Activated naive CD4-positive, alpha-beta T cell treated with anti-CD3 and anti-CD28 coated beads, Interleukin-2, amount 50 U/mL, for 72 hours (primary cell): ENCODE measurements around the gene NAIF1. TPM values are rescaled to one million over a fixed set of nuclear protein-coding genes. Genes with fewer than 3 reads are reported as not detected.
"Not testable (repeated sequence)": the region's sequence is repeated elsewhere in the genome, so short reads cannot be mapped to it uniquely, and the experiment has no call there.

Source experiments
- ATAC-seq, 2 donors: fragments of 150-1000 bp; cut with Tn5 transposase; 2 replicates each; pipeline ENCODE4 v1.10.0; 2021; ENCODE audit warnings: mild to moderate bottlenecking in 2 of 2, moderate library complexity in 2 of 2
- DNase-seq, 2 donors: peaks; one replicate each; pipeline ENCODE4 v3.0.0; 2021 to 2022; ENCODE audit warnings: low spot score in 2 of 2
- H3K27ac Mint-ChIP-seq, 2 donors: one replicate each; pipeline ENCODE4 v1.8.0; 2022; ENCODE audit warnings: mild to moderate bottlenecking in 2 of 2, mixed read lengths in 2 of 2
- H3K36me3 Mint-ChIP-seq, 2 donors: one replicate each; pipeline ENCODE4 v1.8.0; 2022; ENCODE audit warnings: mixed read lengths in 2 of 2
- H3K9me3 Mint-ChIP-seq, 2 donors: one replicate each; pipeline ENCODE4 v1.8.0; 2022; ENCODE audit warnings: mixed read lengths in 2 of 2
- total RNA-seq, 2 donors: library from RNA; stranded (reverse); gene quantifications; one replicate each; pipeline ENCODE4 v1.2.3, GENCODE V29; 2022

Gene NAIF1
- total RNA-seq = 10 to 100 TPM in 1 of 2 donors, 1 to 10 TPM in 1; 9.8 to 12.7 TPM

- ATAC-seq (peak; percentile 77), DNase-seq (peak; percentile 98)
- Mint-ChIP-seq H3K9me3 (peaks cover 0 to 3% of the 10 kb centered on the region in 2 donors), H3K27ac (peak within 1 kb of the TSS in 1 of 2 donors; percentile 92), H3K36me3 (peaks cover 20 to 28% of the 10 kb centered on the region in 2 donors)
Observed at GRCh38 chr9:128066713-128067644, at the start of gene NAIF1. Gene NAIF1 (minus strand): TSS chr9:128067320. CDS start chr9:128067101, 219 bp downstream.

GRCh38 chr9:128116104-128117083 lies 49.3 kb upstream of the NAIF1 start:
- no peaks in the 10 kb centered on the region for H3K36me3 Mint-ChIP-seq
- peak overlapping the region in 1 of 2 donors; percentile 65 for H3K27ac Mint-ChIP-seq
- ATAC-seq (no peak), DNase-seq (no peak)
- no peaks in the 10 kb centered on the region for H3K9me3 Mint-ChIP-seq

GRCh38 chr9:128115187-128116103 lies 48.3 kb upstream of the NAIF1 start:
- no peak for DNase-seq
- H3K27ac Mint-ChIP-seq = peak overlapping the region in 1 of 2 donors; percentile 65
- no peaks in the 10 kb centered on the region for H3K36me3 Mint-ChIP-seq
- peak in 1 of 2 donors; percentile 30 for ATAC-seq
- no peaks in the 10 kb centered on the region for H3K9me3 Mint-ChIP-seq

- ATAC-seq (no peak), DNase-seq (no peak)
- Mint-ChIP-seq H3K9me3 (no peaks in the 10 kb centered on the region), H3K27ac (no peak overlapping the region), H3K36me3 (no peaks in the 10 kb centered on the region)
Observed at GRCh38 chr9:128114326-128115186, 47.4 kb upstream of the NAIF1 start.

GRCh38 chr9:128113526-128114325 lies 46.6 kb upstream of the NAIF1 start:
- no peak overlapping the region for H3K27ac Mint-ChIP-seq
- DNase-seq (no peak), ATAC-seq (no peak)
- H3K9me3 Mint-ChIP-seq = no peaks in the 10 kb centered on the region
- no peaks in the 10 kb centered on the region for H3K36me3 Mint-ChIP-seq

- H3K9me3 Mint-ChIP-seq, H3K36me3 Mint-ChIP-seq, DNase-seq, ATAC-seq, H3K27ac Mint-ChIP-seq: not testable (repeated sequence)
Observed at GRCh38 chr9:128111726-128112125, 44.6 kb upstream of the NAIF1 start.

GRCh38 chr9:128109050-128109709 lies 42.1 kb upstream of the NAIF1 start:
- Mint-ChIP-seq H3K36me3 (no peaks in the 10 kb centered on the region), H3K27ac (peak overlapping the region in 1 of 2 donors; percentile 18), H3K9me3 (no peaks in the 10 kb centered on the region)
- ATAC-seq = no peak
- no peak for DNase-seq

GRCh38 chr9:128108269-128109049 lies 41.3 kb upstream of the NAIF1 start:
- ATAC-seq = no peak
- peaks cover 0 to 3% of the 10 kb centered on the region in 2 donors for H3K36me3 Mint-ChIP-seq
- DNase-seq = no peak
- peak overlapping the region; percentile 2 to 29 for H3K27ac Mint-ChIP-seq
- H3K9me3 Mint-ChIP-seq = no peaks in the 10 kb centered on the region

- DNase-seq (no peak), ATAC-seq (no peak)
- H3K9me3 Mint-ChIP-seq = no peaks in the 10 kb centered on the region
- peaks cover 0 to 9% of the 10 kb centered on the region in 2 donors for H3K36me3 Mint-ChIP-seq
- peak overlapping the region in 1 of 2 donors; percentile 2 for H3K27ac Mint-ChIP-seq
Observed at GRCh38 chr9:128107468-128108268, 40.5 kb upstream of the NAIF1 start.

GRCh38 chr9:128106940-128107467 lies 39.9 kb upstream of the NAIF1 start:
- Mint-ChIP-seq H3K27ac (peak overlapping the region; percentile 69 to 82), H3K36me3 (peaks cover 0 to 11% of the 10 kb centered on the region in 2 donors), H3K9me3 (no peaks in the 10 kb centered on the region)
- DNase-seq = no peak
- no peak for ATAC-seq

GRCh38 chr9:128106181-128106939 lies 39.2 kb upstream of the NAIF1 start:
- Mint-ChIP-seq H3K36me3 (peaks cover 0 to 11% of the 10 kb centered on the region in 2 donors), H3K27ac (peak overlapping the region; percentile 69 to 82), H3K9me3 (no peaks in the 10 kb centered on the region)
- no peak for DNase-seq
- peak in 1 of 2 donors; percentile 15 for ATAC-seq
